SW480 (cell line): ENCODE measurements around the gene JADE1.

Source experiments
- DNase-seq: peaks from one replicate; pipeline ENCODE4 v3.0.0-alpha.2; 2016; ENCODE audit warnings: low spot score

JADE1 gene

DNA sequence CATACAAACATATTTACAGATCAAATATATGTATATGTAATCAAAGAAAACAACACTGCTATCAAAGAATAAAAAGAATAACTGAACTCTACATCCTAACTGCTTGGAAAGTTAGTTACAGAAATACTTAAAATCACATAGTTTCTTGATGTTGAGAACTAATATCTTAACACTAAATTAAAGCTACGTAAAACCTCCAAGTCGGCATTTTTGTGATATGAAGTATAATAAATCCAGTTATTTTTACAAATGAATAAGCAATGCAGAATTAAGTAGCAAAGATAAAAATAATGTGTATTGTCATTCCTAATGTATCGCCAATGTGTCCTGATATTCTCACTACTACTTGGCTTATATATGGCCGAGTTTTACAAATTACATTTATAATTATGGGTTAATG is 68.4 kb downstream of the JADE1 start:
- no peak for DNase-seq

DNA sequence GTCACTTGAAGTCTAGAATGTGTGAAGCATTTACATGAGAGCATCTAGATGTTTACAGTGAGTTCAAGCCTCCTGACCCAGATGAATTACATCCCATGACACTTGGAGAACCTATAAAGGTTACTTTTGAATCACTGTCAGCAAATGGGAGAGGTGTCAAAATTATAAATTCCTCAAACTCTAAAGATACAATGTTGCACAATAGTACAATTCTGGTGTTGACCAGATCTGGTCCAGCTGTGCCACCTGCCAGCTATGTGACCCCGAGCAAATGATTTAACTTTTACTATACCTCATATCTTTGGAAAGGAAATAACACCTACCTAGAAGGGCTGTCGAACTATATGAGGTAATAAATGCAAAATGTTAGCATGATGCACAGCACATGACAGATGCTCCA is 69.8 kb downstream of the JADE1 start:
- DNase-seq = no peak

DNA sequence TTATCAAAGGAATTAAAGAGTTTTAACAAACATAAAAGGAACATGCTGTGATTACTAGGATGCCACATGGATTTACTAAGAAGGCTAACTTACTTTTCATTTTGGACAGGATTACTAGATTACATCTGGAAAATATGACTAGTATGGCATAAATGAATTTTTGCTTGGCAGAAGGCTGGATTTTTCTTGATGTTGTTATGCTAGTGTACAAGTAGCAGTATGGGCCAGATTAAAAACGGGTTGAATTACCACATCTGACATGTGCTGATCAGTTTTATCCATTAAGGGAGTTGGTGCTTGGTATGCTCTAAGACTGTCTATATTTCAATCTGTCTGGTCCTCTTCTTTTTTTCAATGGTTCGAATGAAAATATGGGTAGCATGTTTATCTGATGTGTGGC is 70.5 kb downstream of the JADE1 start:
- DNase-seq = no peak

DNA sequence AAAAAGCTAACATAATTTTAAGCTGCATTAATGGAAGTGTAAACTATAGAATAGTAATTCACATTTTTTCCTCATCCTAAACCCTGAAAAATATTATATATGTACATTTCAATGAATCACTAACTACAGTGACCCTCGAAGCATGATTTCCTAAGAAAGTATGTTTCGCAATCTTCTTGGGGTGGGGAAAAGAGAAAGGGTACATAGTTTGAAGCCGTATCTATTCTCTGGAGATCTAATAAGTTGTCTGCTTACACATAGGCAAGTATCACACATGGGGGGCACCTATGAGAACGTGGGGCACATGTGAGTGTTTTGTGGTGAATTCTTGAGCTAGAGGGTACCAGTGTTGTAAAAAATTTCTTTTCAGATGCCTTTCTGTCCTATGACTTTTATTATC is 71.2 kb downstream of the JADE1 start:
- DNase-seq = no peak

DNA sequence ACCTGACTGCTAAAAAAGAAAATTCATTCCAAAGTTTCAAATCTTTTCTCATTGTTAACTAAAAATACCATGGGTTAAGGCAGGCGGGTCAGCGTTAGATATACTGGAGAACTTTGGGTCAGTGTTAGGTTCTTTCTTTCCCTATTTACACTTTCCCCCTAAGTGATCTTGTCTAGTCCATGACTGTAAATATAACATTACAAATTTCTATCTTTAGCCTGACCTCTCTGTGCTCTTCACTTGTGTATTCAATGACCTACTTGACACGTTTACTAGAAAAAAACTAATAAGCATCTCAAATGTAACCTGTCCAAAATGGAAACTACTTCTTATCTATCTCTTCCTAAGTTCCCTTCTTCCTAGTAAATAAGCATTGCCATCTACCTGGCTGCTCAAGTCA is 95.3 kb downstream of the JADE1 start:
- DNase-seq = no peak

DNA sequence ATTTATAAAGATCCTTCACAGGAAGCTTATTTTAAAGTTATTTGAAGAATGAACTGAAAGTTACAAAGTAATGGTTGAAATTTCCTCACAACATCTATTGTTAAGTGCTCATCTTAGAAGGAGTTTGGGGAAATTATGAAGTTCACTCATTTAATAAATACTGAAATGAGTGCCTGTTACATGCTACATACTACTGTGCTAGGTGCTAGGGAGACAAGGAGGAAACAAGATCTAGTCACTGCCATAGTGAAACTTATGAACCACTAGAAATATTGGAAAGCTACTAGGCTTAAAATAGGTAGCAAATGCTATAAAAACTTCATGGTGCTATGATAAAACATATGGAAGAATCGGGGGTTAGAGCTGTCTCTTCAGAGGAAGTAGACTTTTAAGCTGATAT is 97.1 kb downstream of the JADE1 start:
- DNase-seq = no peak

DNA sequence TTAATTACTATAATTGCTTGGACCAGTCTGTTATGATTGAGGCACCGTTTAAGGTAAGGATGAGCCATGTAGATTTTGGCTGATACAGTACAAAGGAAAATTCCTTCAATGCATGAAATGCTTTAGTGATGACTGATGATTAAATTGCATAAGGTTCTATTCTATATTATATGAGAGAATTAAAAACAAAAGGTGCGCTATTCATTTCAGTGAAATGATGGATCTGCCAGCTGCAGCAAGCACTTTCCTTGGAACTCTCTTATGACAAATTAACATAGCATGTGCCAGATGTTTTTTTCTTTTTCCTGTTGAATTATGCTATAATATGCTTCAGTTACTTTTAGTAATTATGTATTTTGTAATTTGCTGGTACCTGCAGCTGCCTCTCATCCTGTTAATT is 98.5 kb downstream of the JADE1 start:
- DNase-seq = no peak

DNA sequence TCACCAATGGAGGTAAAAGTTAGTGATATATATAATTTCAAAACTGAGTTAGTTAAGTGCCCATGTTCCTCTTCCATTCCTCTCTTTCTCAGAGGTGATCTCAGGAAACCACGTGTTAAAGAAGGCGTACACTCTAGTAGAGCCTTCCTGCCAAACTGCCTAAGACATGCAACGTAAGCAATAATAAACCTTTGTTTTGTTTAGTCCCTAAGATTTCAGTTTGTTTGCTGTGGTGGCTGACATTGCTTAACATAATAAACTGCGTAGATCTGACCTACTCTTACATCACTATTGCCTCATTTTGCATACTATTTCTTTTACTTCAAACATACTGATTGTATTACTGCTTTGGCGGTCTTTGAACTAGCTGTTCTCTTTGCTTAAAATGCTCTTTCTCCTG is 99.2 kb downstream of the JADE1 start:
- no peak for DNase-seq

DNA sequence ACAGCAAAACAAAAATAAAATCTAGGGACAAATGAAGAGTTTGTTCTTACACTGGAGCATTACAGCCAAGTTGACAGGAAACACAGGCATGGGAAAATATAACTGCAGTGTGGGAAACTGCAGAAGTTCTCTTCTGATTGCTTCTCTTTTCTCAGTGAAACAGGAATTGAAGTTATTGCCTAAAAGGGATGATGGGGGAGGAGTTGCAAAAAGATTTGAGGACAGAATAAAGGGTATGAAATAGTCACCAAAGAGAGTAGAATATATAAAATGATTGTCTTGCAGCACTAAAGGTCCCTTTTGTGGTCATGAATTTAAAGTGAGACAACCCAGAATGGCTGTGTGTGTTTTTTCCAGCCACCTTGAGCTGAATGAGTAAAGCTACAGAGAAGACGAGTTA is 103.7 kb downstream of the JADE1 start:
- DNase-seq = no peak

DNA sequence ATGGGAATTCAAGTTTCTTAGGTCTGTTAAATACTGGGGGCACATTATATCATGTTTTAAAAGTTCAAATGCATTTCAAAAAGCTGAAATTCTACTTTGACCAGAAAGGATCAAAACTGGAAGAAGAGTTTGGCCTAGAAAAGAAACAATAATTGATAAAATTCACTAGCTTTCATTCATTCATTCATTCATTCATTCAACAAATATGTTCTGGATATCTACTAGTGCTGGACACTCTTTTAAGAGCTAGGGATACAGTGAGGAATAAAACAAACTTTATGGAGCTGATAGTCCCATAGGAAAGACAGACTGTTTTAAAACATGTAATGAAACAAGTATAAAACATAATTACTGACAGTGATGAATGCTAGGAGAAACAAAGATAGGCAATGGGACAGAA is 106.0 kb downstream of the JADE1 start:
- DNase-seq = no peak

DNA sequence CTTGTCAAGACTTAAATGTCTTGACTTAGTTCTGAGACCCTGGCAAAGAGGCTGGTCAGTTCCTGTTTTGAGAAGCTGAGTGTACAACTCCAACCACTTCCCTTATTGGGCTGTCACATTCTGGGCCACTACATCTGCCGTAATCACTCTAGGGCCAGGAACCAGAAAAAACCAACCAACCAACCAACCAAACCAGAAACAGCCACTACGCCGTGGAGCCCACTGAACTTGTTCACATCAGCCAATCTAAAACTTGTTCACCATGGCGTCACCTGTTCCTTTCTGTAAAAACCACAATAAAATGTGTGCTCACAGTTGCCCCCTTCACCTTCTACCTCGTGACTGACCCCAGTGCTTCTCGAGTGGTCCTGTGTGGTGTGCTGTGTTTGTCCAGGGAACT is 107.3 kb downstream of the JADE1 start:
- no peak for DNase-seq

DNA sequence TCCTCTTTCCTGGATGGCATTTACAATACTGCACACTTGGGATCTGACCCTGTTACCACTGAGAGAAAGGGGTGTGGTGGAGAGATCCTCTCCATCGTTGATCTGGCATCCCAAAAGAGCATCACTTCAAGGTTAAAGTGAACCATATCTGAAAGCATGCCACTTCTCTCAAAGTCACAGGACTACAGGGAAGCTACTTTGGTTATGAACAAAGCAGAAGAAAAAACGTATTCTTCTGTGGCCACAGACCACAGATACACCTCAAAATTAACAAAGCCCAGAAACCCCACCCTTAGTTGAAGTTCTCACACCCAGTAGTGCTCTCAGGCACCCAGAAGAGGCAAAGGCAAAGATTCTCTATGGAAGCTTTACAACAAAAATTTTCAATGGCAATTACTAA is 108.3 kb downstream of the JADE1 start:
- DNase-seq = no peak

DNA sequence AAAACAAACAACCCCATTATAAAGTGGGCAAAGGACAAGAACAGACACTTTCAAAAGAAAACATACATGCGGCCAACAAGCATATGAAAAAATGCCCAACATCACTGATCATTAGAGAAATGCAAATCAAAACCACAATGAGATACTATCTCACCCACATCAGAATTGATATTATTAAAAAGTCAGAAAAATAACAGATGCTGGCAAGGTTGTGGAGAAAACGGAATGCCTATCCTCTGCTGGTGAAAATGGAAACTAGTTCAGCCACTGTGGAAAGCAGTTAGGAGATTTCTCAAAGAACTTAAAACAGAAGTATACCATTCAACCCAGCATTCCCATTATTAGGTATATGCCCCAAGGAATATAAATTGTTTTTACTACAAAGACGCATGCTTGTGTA is 112.5 kb downstream of the JADE1 start:
- DNase-seq = no peak
